Measurements from ENCODE around the gene CERS1. TPM values are rescaled to one million over a fixed set of nuclear protein-coding genes. Genes with fewer than 3 reads are reported as not detected.
A peak's percentile ranks its signal among the peaks of the same experiment; 100 is the strongest.

The CERS1 gene
- 2.4 and 5.6 TPM in 2 replicates for total RNA-seq

DNA sequence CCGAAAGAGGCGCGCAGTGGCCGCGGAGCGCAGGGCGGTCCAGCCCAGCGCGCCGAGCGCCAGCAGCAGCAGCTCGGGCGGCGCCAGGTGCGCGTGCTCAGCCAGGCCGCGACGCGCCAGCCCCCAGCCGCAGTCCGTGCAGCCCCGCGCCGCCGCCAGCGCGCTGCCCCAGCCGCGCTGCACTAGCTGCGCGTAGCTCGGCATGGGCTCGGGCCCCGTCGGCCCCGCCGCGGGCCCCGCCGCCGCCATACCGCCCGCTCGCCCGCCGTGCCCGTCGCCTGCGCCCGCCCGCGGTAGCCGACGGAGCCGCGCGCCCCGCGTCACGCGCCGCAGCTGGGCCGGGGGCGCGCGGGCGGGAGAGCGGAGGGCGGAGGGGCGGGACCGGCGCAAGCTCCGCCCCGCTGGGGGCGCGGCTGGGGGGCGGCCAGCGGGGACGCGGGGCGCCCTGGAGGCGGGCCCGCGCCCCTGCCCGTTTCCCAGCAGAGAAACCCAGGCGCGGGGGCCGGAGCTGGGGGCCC, at the start of gene CERS1:
TSS of gene CERS1 (minus strand) at position 335 of the 518 bp plus-strand sequence. CDS start at position 249, 86 bp downstream.
- peak in 1 of 2 donors; percentile 56 for DNase-seq (ENCODE audit: low read depth in 2 of 2)

- no peak for DNase-seq (ENCODE audit: low read depth in 2 of 2)
These were observed 49.3 kb upstream of the CERS1 start for GRCh38 chr19:18945297-18945696.

DNA sequence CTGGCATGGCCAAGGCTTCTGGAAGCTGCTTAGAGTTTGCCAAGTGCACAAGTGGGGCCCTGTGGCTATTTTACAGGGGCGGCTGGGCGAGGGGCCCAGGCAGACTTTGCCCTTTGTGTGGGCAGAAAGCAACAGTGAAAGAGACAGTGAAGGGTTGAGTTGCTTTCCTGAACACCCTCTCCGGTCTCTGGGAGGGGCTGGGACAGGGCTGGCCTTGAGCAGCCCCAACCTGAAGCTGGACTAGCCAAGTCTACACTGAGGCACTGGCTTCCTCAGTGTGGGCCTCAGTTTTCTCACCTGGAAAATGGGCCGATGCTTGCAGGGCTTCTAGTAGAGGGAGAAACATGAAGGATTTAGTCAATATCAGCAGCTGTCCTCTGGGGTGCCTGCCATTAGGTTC, 47.5 kb upstream of the CERS1 start:
- DNase-seq (ENCODE audit: low read depth in 2 of 2), result no peak

DNA sequence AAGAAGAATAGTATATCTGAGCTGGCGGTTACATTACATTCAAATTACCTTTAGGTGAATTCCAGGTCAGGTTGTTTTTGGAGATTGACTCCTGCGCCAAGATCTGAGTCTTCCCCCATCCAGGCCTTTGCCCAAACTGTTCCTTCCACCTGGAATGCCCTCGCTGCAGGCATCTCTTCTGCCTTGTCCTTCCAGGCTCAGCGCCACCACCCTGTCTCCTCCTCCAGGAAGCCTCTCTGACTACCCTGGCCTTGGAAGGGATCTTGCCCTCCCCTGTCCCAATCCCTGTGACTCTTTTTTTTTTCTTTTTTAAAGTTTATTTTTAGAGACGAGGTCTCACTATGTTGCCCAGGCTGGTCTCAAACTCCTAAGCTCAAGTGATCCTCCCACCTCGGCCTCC, 46.7 kb upstream of the CERS1 start:
- no peak for DNase-seq (ENCODE audit: low read depth in 2 of 2)

- DNase-seq (ENCODE audit: low read depth in 2 of 2), result peak in 1 of 2 donors; percentile 51
These were observed 45.8 kb upstream of the CERS1 start for GRCh38 chr19:18941628-18942354.

DNA sequence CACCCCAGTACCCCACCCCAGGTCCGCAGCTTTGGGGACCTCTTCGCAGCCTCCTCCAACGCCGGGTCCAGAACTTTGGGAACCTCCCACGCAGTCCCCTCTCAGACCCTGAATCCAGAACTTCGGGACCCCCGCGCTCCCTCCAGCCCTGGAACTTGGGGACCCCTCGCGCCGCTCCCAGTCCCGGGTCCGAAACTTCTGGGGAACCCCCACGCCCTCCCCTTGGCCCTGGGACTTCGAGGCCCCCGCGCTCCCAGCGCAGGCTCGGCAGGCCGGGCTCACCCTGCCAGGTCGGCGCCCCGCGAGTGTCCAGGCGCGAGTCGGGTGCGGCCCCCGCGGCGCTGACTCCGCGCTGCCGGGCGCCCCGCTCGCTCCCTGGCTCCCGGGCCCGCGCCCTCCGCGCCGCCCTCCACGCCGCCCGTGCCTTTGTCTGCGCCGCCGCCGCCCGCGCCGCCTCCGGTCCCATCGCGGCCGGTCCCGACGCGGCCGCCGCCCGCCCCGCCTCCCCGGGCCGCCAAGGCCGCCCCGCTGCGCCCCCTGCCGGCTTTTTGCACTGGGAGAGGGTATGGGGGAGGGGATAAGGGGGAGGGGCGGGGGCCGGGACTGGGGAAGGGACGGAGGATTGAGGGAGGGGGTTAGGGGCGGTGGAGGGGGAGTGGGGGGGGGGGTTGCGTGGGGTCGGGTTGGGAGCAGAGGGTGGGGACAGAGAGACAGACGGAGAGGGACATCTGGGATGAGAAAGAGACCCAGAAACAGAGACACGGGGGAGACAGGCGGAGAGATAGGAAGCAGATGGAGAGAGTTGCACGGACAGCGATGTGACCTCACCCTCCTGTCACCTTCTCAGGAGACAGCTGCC, 45.0 kb upstream of the CERS1 start, which contains the start of gene HOMER3:
TSS of gene HOMER3 (minus strand) at position 449 of the 859 bp plus-strand sequence. CDS start 2,235 bp downstream, outside the sequence.
- DNase-seq (ENCODE audit: low read depth in 2 of 2), result peak; percentile 55 to 77

- peak; percentile 43 to 48 for DNase-seq (ENCODE audit: low read depth in 2 of 2)
These were observed 44.2 kb upstream of the CERS1 start for GRCh38 chr19:18939922-18940768.

GRCh38 chr19:18939163-18939562, 43.2 kb upstream of the CERS1 start:
- DNase-seq (ENCODE audit: low read depth in 2 of 2), result no peak

DNA sequence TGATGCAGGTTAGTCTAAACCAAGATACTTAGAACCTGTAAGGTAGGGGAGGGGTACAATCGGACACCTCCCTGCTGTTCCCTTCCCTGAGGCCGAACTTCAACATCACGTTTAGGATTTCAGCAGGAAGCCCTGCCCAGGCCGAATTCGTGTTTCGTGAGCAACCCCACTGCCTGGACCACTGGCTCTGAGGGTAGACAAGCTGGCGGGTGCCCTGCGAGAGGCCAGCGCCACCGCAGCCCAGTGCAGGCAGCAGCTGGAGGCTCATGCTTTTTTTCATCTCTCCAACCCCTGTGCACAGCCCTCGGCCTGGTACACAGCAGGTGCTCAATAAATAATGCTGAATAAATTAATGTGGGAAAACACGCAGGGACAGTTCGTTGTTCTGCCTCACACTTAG, 37.3 kb upstream of the CERS1 start:
- no peak for DNase-seq (ENCODE audit: low read depth in 2 of 2)

- DNase-seq (ENCODE audit: low read depth in 2 of 2), result peak; percentile 56 to 70
These were observed 36.4 kb upstream of the CERS1 start for GRCh38 chr19:18932216-18932841.

DNA sequence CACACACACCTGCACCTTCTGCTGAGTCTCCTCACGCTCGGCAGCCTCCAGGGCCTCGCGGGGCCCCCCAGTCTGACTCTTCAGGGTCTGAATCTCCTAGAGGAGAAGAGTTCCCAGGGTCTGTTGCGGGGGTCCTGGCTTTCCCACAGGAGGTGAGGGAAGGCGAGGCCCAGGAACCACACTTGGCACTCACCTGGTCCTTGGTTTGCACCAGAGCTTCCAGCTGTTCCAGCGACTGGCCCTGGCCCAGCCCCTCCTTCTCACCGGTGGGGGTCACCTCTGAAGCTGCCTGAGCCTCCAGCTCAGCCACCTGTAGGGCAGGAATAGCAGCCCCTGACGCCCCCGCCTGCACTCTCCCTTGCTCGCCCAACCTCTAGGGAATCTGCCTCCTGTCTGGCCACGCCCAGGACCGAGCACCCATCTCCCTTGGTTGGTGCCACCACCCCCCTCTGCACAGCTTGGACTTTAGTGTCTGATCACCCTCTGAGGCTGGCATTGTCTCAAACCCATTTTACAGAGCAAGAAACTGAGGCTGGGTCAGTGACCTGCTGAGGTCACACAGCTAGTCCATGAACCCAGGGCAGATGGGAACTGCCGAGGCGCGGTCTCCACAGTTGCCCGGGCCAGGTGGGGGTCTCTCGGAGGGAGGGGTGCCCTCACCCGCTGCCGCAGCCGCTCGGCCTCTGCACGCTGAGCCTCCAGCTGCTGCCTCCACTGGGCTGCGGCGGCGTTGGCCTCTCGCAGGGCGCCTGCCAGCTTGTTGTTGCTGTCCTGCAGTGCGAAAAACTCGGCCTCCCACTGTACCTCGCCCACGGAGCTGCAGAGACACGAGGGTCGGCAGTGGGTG, 35.6 kb upstream of the CERS1 start:
- DNase-seq (ENCODE audit: low read depth in 2 of 2), result no peak

GRCh38 chr19:18929311-18929710, 33.4 kb upstream of the CERS1 start:
- no peak for DNase-seq (ENCODE audit: low read depth in 2 of 2)

- no peak for DNase-seq (ENCODE audit: low read depth in 2 of 2)
These were observed 32.3 kb upstream of the CERS1 start for GRCh38 chr19:18928018-18928805.

GRCh38 chr19:18924684-18925213, 28.8 kb upstream of the CERS1 start:
- DNase-seq (ENCODE audit: low read depth in 2 of 2), result no peak

- no peak for DNase-seq (ENCODE audit: low read depth in 2 of 2)
These were observed 26.4 kb upstream of the CERS1 start for GRCh38 chr19:18922228-18922985.

DNA sequence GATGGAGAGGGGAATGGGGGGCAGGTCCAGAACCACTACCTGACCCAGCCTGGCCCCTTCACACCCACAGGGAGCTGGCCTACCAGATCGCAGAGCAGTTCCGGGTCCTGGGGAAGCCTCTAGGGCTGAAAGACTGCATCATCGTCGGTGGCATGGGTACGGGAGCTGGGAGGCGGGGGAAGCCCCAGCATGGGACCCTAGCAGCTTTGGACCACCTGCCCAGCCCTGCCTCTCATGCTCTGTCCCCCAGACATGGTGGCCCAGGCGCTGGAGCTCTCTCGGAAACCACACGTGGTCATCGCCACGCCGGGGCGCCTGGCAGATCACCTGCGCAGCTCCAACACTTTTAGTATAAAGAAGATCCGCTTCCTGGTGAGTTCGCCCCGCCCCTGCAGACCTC, 25.6 kb upstream of the CERS1 start:
- no peak for DNase-seq (ENCODE audit: low read depth in 2 of 2)

GRCh38 chr19:18920400-18920799, 24.4 kb upstream of the CERS1 start:
- DNase-seq (ENCODE audit: low read depth in 2 of 2), result no peak

DNA sequence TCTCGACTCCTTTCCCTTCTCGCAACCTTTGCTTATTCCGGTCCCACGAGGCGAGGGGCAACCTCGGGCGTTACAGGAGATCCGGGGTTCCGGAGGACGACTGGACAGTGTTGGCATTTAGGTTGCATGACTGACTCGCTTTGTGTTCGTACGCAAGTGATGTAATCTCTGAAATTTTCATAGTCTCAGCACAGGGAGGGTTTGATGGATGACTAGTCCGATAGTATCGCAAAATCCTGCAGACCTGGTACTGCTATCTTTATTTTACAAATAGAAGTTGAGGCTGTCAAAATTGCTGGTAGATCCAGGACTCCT, 23.9 kb upstream of the CERS1 start:
- no peak for DNase-seq (ENCODE audit: low read depth in 2 of 2)
